ENCODE results near the gene CCNY.

CCNY gene

GRCh38 chr10:35546824-35547225 is 210.5 kb downstream of the CCNY start:
- no peak for FAIRE-seq
- no peak for DNase-seq (ENCODE audit: low spot score)

GRCh38 chr10:35552650-35553342 is 216.5 kb downstream of the CCNY start:
- FAIRE-seq (no peak), DNase-seq (ENCODE audit: low spot score) (no peak)

- FAIRE-seq, result no peak
Observed at GRCh38 chr10:35554036-35554435, 217.7 kb downstream of the CCNY start.

GRCh38 chr10:35554461-35555056 is 218.2 kb downstream of the CCNY start:
- no peak for FAIRE-seq
- DNase-seq (ENCODE audit: low spot score), result no peak

More at GRCh38 chr10:35554036-35554435, 217.7 kb downstream of the CCNY start:
- DNase-seq (ENCODE audit: low spot score), result no peak

GRCh38 chr10:35555962-35556930 is 219.9 kb downstream of the CCNY start:
- FAIRE-seq, result no peak
- no peak for DNase-seq (ENCODE audit: low spot score)

- no peak for DNase-seq (ENCODE audit: low spot score)
- no peak for FAIRE-seq
Observed at GRCh38 chr10:35558276-35558675, 222.0 kb downstream of the CCNY start.

- FAIRE-seq, result no peak
- DNase-seq (ENCODE audit: low spot score), result no peak
Observed at GRCh38 chr10:35559416-35559815, 223.1 kb downstream of the CCNY start.

- no peak for DNase-seq (ENCODE audit: low spot score)
Observed at GRCh38 chr10:35561715-35562114, 225.4 kb downstream of the CCNY start.

GRCh38 chr10:35562427-35562826 is 226.1 kb downstream of the CCNY start:
- FAIRE-seq, result peak; percentile 5
- DNase-seq (ENCODE audit: low spot score), result no peak

More at GRCh38 chr10:35561715-35562114, 225.4 kb downstream of the CCNY start:
- FAIRE-seq, result peak; percentile 65

- peak; percentile 75 for DNase-seq (ENCODE audit: low spot score)
- FAIRE-seq, result no peak
Observed at GRCh38 chr10:35563261-35563891, 227.1 kb downstream of the CCNY start.

- FAIRE-seq (no peak), DNase-seq (ENCODE audit: low spot score) (no peak)
Observed at GRCh38 chr10:35564341-35564968, 228.1 kb downstream of the CCNY start.

- no peak for FAIRE-seq
- no peak for DNase-seq (ENCODE audit: low spot score)
Observed at GRCh38 chr10:35565602-35566081, 229.3 kb downstream of the CCNY start.

- DNase-seq (ENCODE audit: low spot score) (no peak), FAIRE-seq (no peak)
Observed at GRCh38 chr10:35567951-35568350, 231.6 kb downstream of the CCNY start.

- FAIRE-seq (no peak), DNase-seq (ENCODE audit: low spot score) (no peak)
Observed at GRCh38 chr10:35568483-35569015, 232.2 kb downstream of the CCNY start.

- FAIRE-seq, result no peak
- no peak for DNase-seq (ENCODE audit: low spot score)
Observed at GRCh38 chr10:35569111-35569707, 232.9 kb downstream of the CCNY start.

GRCh38 chr10:35569836-35570235 is 233.5 kb downstream of the CCNY start:
- no peak for FAIRE-seq
- no peak for DNase-seq (ENCODE audit: low spot score)

- no peak for FAIRE-seq
- no peak for DNase-seq (ENCODE audit: low spot score)
Observed at GRCh38 chr10:35570397-35570796, 234.1 kb downstream of the CCNY start.

GRCh38 chr10:35572583-35572982 is 236.3 kb downstream of the CCNY start:
- no peak for DNase-seq (ENCODE audit: low spot score)
- no peak for FAIRE-seq

GRCh38 chr10:35573796-35574195 is 237.5 kb downstream of the CCNY start:
- DNase-seq (ENCODE audit: low spot score) (no peak), FAIRE-seq (no peak)

GRCh38 chr10:35574924-35575352 is 238.6 kb downstream of the CCNY start:
- DNase-seq (ENCODE audit: low spot score) (no peak), FAIRE-seq (no peak)

Measured in urothelium cell line (cell line).